ENCODE measurements around the gene MAGI2. TPM values are rescaled to one million over a fixed set of nuclear protein-coding genes. Genes with fewer than 3 reads are reported as not detected.
"Not testable (repeated sequence)": the region's sequence is repeated elsewhere in the genome, so short reads cannot be mapped to it uniquely, and the experiment has no call there.

The MAGI2 gene
- total RNA-seq, 2 donors from 2014 or later: 0.08 to 0.19 TPM

DNA sequence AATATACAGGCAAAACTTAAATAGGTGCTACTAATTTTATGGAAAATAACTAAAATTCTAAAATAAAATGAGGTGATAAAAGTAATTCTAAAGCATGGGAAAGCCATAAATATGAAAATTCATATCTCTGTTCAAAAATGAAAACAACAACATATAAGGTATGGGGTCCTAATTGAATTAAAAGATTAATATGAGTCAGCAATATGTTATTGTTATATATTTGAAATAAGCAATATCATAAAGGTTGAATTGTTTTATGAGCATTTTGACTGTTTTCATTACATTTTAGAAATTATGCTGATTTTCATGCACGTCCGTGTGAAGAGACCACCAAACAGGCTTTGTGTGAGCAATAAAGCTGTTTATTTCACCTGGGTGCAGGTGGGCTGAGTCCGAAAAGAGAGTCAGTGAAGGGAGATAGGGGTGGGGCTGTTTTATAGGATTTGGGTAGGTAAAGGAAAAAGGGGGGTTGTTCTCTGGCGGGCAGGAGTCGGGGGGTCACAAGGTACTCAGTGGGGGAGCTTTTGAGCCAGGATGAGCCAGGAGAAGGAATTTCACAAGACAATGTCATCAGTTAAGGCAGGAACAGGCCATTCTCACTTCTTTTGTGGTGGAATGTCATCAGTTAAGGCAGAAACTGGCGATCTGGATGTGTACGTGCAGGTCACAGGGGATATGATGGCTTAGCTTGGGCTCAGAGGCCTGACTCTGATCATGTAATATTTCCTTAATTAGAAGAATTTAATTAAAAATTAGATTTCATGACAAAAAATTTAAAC, 876.1 kb downstream of the MAGI2 start:
- not testable (repeated sequence) for H3K4me1 Mint-ChIP-seq (ENCODE audit: low read depth in 2 of 2); H3K4me3 Mint-ChIP-seq; H3K27ac Mint-ChIP-seq; ATAC-seq; H3K36me3 Mint-ChIP-seq; H3K27me3 Mint-ChIP-seq; DNase-seq (ENCODE audit: low spot score); H3K9me3 Mint-ChIP-seq

DNA sequence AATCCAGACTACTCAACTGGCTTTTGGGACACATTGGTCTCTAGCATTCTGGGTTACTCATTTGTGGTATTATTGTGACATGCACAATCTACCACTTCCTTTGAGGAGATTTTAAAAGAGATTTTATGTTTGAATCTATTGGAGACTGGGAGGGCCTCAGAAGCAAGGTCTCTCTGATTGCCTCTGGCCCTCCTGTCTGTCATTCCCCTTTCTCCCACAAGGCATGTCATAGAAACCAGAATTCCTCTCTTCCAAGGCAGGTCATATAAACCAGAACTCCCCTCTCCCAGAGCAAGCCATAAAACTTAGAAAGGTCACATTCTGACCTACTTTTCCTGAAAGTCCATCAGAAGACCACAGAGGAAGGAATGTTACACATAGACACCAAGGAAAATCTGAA, 877.2 kb downstream of the MAGI2 start:
- H3K36me3 Mint-ChIP-seq: no peaks in the 10 kb centered on the region
- H3K9me3 Mint-ChIP-seq: peaks cover 3% of the 10 kb centered on the region
- no peak for DNase-seq (ENCODE audit: low spot score)
- H3K4me3 Mint-ChIP-seq: no peak overlapping the region
- no peak for ATAC-seq
- no peaks in the 10 kb centered on the region for H3K27me3 Mint-ChIP-seq
- no peaks in the 10 kb centered on the region for H3K4me1 Mint-ChIP-seq (ENCODE audit: low read depth in 2 of 2)
- no peak overlapping the region for H3K27ac Mint-ChIP-seq

DNA sequence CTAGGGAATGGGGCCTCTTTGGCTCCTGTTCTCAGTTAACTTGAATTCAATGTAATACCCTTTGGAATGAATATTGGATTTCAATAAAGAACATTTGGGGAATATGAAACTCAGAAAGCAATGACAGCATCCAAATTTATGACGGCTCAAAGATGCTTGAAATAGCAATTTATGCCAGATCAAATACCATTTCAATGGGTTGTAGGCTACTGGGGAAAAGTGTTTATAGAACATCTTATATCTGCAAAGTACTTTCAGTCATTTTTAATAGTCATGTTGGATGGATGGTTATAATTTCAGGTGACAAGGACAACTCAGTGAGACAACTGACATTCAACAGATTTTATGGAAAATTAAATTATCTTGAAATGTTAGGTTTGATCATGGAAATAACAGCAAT, 882.2 kb downstream of the MAGI2 start:
- Mint-ChIP-seq H3K27ac (no peak overlapping the region), H3K4me3 (no peak overlapping the region), H3K4me1 (ENCODE audit: low read depth in 2 of 2) (no peaks in the 10 kb centered on the region), H3K27me3 (no peaks in the 10 kb centered on the region), H3K9me3 (no peaks in the 10 kb centered on the region), H3K36me3 (no peaks in the 10 kb centered on the region)
- DNase-seq (ENCODE audit: low spot score): no peak
- ATAC-seq: no peak

DNA sequence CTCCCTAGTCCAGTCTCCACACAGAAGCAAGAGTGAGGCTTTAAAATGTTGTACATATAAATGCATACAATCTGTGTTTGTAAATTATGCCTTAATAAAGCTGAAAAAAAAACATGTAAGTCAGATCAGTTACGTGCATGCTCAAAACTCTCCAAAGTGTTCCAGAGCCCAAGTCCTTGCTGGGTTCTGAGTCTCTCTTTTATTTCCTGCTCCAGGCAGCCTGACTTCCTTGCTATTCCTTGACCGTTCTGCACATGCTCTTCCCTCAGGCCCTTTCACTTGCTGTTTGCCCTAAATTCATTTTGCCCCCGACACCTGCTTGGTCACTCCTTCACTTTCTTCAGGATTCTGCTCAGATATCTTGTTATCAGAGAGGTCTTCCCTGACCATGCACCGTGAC, 884.8 kb downstream of the MAGI2 start:
- DNase-seq (ENCODE audit: low spot score): no peak
- Mint-ChIP-seq H3K4me3 (no peak overlapping the region), H3K36me3 (no peaks in the 10 kb centered on the region), H3K4me1 (ENCODE audit: low read depth in 2 of 2) (no peaks in the 10 kb centered on the region), H3K27me3 (no peaks in the 10 kb centered on the region), H3K27ac (no peak overlapping the region), H3K9me3 (no peaks in the 10 kb centered on the region)
- no peak for ATAC-seq

DNA sequence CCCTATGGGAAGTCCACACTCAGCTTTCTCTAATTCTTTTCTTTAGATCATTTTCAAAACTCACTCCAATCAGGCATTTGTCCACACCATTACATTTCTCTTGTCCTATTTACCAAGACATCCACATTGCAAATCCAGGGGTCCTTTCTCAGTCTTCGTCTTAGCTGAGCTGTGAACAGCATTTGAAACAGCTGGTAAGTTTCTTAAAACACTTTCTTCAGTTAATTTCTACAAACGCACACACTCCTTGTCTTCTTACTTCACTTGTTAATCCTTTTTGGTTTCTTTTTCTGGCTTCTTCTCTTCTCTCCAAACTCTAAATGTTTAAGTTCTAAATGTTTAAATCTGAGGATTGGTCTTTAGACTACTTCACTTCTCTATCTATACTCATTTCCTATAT, 885.6 kb downstream of the MAGI2 start:
- ATAC-seq: no peak
- no peak overlapping the region for H3K27ac Mint-ChIP-seq
- no peaks in the 10 kb centered on the region for H3K27me3 Mint-ChIP-seq
- no peaks in the 10 kb centered on the region for H3K9me3 Mint-ChIP-seq
- no peaks in the 10 kb centered on the region for H3K36me3 Mint-ChIP-seq
- no peak overlapping the region for H3K4me3 Mint-ChIP-seq
- no peak for DNase-seq (ENCODE audit: low spot score)
- H3K4me1 Mint-ChIP-seq (ENCODE audit: low read depth in 2 of 2): no peaks in the 10 kb centered on the region

- Mint-ChIP-seq H3K9me3 (no peaks in the 10 kb centered on the region), H3K4me3 (no peak overlapping the region), H3K27me3 (no peaks in the 10 kb centered on the region), H3K27ac (no peak overlapping the region), H3K36me3 (no peaks in the 10 kb centered on the region), H3K4me1 (ENCODE audit: low read depth in 2 of 2) (no peaks in the 10 kb centered on the region)
- DNase-seq (ENCODE audit: low spot score) (no peak), ATAC-seq (no peak)
Observed at GRCh38 chr7:78565784-78566183, 887.7 kb downstream of the MAGI2 start.

DNA sequence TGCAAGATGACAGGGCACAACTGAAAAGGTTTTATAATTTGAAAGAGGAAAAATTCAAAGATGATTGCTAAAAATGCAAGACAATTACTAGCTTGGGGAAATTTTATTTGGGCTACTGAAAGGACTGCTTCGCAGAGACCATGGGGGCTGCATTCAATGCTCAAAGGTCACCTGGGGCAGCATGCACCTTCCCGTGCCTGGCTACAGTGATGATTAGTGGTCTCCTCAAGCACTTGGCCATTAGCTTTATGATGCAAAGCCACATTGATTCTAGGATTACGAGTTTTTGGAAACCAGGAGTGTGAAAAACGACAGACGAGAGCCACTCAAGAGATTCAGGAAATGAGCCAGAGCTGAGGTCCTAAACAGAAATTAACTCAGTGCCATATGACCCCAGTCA, 890.3 kb downstream of the MAGI2 start:
- Mint-ChIP-seq H3K27ac (no peak overlapping the region), H3K36me3 (no peaks in the 10 kb centered on the region), H3K9me3 (peaks cover 6% of the 10 kb centered on the region), H3K4me3 (no peak overlapping the region), H3K4me1 (ENCODE audit: low read depth in 2 of 2) (no peaks in the 10 kb centered on the region), H3K27me3 (no peaks in the 10 kb centered on the region)
- no peak for ATAC-seq
- no peak for DNase-seq (ENCODE audit: low spot score)

- Mint-ChIP-seq H3K4me3 (no peak overlapping the region), H3K9me3 (peaks cover 6% of the 10 kb centered on the region), H3K27ac (no peak overlapping the region), H3K36me3 (no peaks in the 10 kb centered on the region), H3K27me3 (no peaks in the 10 kb centered on the region), H3K4me1 (ENCODE audit: low read depth in 2 of 2) (no peaks in the 10 kb centered on the region)
- ATAC-seq (no peak), DNase-seq (ENCODE audit: low spot score) (no peak)
Observed at GRCh38 chr7:78562191-78562590, 891.3 kb downstream of the MAGI2 start.

DNA sequence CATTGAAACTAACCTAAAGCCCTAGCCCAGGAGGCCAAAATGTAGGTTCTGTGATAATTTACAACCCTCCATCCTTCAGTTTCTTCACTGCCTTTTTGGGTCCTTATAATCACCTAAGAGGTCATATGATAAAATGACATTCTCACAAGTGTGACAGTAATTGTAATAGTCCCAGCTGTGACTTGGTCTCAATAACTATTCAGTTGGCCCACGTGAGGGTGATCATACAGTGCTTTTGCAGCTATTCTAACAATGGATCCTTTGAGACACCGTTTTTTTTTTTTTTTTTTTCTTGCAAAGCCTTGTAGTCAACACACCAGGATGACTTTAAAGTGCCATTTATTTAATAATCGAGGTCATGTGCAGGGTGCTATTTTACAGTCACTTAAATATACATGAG, 894.9 kb downstream of the MAGI2 start:
- Mint-ChIP-seq H3K27ac (no peak overlapping the region), H3K36me3 (no peaks in the 10 kb centered on the region), H3K4me1 (ENCODE audit: low read depth in 2 of 2) (no peaks in the 10 kb centered on the region), H3K27me3 (no peaks in the 10 kb centered on the region), H3K9me3 (peaks cover 6% of the 10 kb centered on the region), H3K4me3 (no peak overlapping the region)
- DNase-seq (ENCODE audit: low spot score) (no peak), ATAC-seq (no peak)

DNA sequence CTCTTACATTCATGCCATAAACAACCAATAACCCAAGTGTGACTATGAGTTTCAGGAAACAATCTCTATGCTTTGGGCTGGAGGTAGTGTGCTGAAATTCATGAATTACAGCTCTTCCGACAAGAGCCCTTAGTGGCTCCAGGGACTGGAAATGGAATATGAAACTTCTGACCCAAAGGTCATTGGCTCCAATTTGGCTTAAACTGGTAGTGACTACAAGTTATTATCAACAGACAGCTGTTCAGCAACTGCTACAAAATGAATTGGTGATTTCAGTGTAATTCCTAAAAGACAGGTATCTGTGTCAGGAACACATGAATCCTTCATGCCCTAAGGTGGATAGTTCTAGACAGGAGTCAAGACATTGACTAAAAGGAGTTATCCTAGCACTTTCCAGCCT, 909.5 kb downstream of the MAGI2 start:
- no peak for ATAC-seq
- no peaks in the 10 kb centered on the region for H3K4me1 Mint-ChIP-seq (ENCODE audit: low read depth in 2 of 2)
- no peaks in the 10 kb centered on the region for H3K36me3 Mint-ChIP-seq
- H3K27ac Mint-ChIP-seq: no peak overlapping the region
- H3K9me3 Mint-ChIP-seq: peaks cover 7% of the 10 kb centered on the region
- no peaks in the 10 kb centered on the region for H3K27me3 Mint-ChIP-seq
- no peak for DNase-seq (ENCODE audit: low spot score)
- no peak overlapping the region for H3K4me3 Mint-ChIP-seq

DNA sequence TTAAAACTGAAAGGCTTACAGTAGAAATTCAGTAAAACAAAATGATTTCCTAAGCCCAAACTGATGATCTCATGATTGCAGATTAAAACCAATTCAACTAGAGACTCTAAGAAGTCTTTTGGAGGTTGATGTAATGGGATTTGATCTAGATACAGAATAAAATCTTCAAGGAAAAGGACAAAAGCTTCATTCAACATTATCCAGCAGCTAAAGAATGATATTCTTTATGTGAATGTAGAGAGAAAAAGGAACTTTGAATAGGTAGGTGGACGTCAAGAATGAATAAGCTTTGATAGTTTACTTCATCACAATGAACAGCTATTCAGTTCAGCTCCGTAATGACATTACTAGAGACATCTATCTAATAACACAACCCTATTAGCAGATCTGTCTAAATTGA, 910.5 kb downstream of the MAGI2 start:
- Mint-ChIP-seq H3K27me3 (no peaks in the 10 kb centered on the region), H3K4me3 (no peak overlapping the region)

GRCh38 chr7:78542541-78542940, 910.9 kb downstream of the MAGI2 start:
- Mint-ChIP-seq H3K36me3 (no peaks in the 10 kb centered on the region), H3K27me3 (no peaks in the 10 kb centered on the region), H3K4me1 (ENCODE audit: low read depth in 2 of 2) (no peaks in the 10 kb centered on the region), H3K27ac (no peak overlapping the region), H3K4me3 (no peak overlapping the region), H3K9me3 (peaks cover 15% of the 10 kb centered on the region)
- DNase-seq (ENCODE audit: low spot score): no peak
- ATAC-seq: no peak

More for the DNA sequence above, 910.5 kb downstream of the MAGI2 start:
- peaks cover 11% of the 10 kb centered on the region for H3K9me3 Mint-ChIP-seq
- H3K27ac Mint-ChIP-seq: no peak overlapping the region
- no peak for ATAC-seq
- no peaks in the 10 kb centered on the region for H3K4me1 Mint-ChIP-seq (ENCODE audit: low read depth in 2 of 2)
- no peaks in the 10 kb centered on the region for H3K36me3 Mint-ChIP-seq
- DNase-seq (ENCODE audit: low spot score): no peak

- Mint-ChIP-seq H3K4me1 (ENCODE audit: low read depth in 2 of 2) (no peaks in the 10 kb centered on the region), H3K27me3 (no peaks in the 10 kb centered on the region), H3K9me3 (peaks cover 16% of the 10 kb centered on the region), H3K36me3 (no peaks in the 10 kb centered on the region), H3K4me3 (no peak overlapping the region), H3K27ac (no peak overlapping the region)
- ATAC-seq (no peak), DNase-seq (ENCODE audit: low spot score) (no peak)
Observed at GRCh38 chr7:78539825-78540224, 913.6 kb downstream of the MAGI2 start.

- Mint-ChIP-seq H3K9me3 (peaks cover 15% of the 10 kb centered on the region), H3K27me3 (no peaks in the 10 kb centered on the region), H3K27ac (no peak overlapping the region), H3K4me3 (no peak overlapping the region), H3K4me1 (ENCODE audit: low read depth in 2 of 2) (no peaks in the 10 kb centered on the region), H3K36me3 (no peaks in the 10 kb centered on the region)
- ATAC-seq: no peak
- no peak for DNase-seq (ENCODE audit: low spot score)
Observed at GRCh38 chr7:78535655-78536054, 917.8 kb downstream of the MAGI2 start.

- DNase-seq (ENCODE audit: low spot score): no peak
- peaks cover 3% of the 10 kb centered on the region for H3K9me3 Mint-ChIP-seq
- no peaks in the 10 kb centered on the region for H3K36me3 Mint-ChIP-seq
- H3K4me3 Mint-ChIP-seq: no peak overlapping the region
- no peak overlapping the region for H3K27ac Mint-ChIP-seq
- no peaks in the 10 kb centered on the region for H3K4me1 Mint-ChIP-seq (ENCODE audit: low read depth in 2 of 2)
- no peaks in the 10 kb centered on the region for H3K27me3 Mint-ChIP-seq
- no peak for ATAC-seq
Observed at GRCh38 chr7:78530351-78530750, 923.1 kb downstream of the MAGI2 start.
